ENCODE data around the gene LILRA5.
"Not testable (repeated sequence)": the region's sequence is repeated elsewhere in the genome, so short reads cannot be mapped to it uniquely, and the experiment has no call there.

Gene LILRA5

GRCh38 chr19:54312436-54313377 is at the start of gene LILRA5:
LILRA5 (minus strand) TSS chr19:54313166; CDS start chr19:54313019, 147 bp downstream.
- FAIRE-seq, result no peak

- not testable (repeated sequence) for FAIRE-seq
Measured at GRCh38 chr19:54361680-54362422, 48.9 kb upstream of the LILRA5 start.

GRCh38 chr19:54359149-54359820 is 46.3 kb upstream of the LILRA5 start:
- FAIRE-seq, result peak; percentile 47

- FAIRE-seq, result no peak
Measured at GRCh38 chr19:54357381-54357780, 44.4 kb upstream of the LILRA5 start.

- FAIRE-seq, result no peak
Measured at GRCh38 chr19:54356444-54357056, 43.6 kb upstream of the LILRA5 start.

GRCh38 chr19:54355675-54356074 is 42.7 kb upstream of the LILRA5 start:
- no peak for FAIRE-seq

- no peak for FAIRE-seq
Measured at GRCh38 chr19:54354761-54355160, 41.8 kb upstream of the LILRA5 start.

- FAIRE-seq, result no peak
Measured at GRCh38 chr19:54352546-54352945, 39.6 kb upstream of the LILRA5 start.

GRCh38 chr19:54352041-54352440 is 39.1 kb upstream of the LILRA5 start:
- no peak for FAIRE-seq

GRCh38 chr19:54351474-54351873 is 38.5 kb upstream of the LILRA5 start:
- FAIRE-seq, result no peak

- no peak for FAIRE-seq
Measured at GRCh38 chr19:54345938-54346386, 33.0 kb upstream of the LILRA5 start.

- FAIRE-seq, result no peak
Measured at GRCh38 chr19:54343868-54344267, 30.9 kb upstream of the LILRA5 start.

- FAIRE-seq, result no peak
Measured at GRCh38 chr19:54341295-54341694, 28.3 kb upstream of the LILRA5 start.

- no peak for FAIRE-seq
Measured at GRCh38 chr19:54339646-54340358, 26.8 kb upstream of the LILRA5 start.

- FAIRE-seq, result no peak
Measured at GRCh38 chr19:54338521-54338920, 25.6 kb upstream of the LILRA5 start.

GRCh38 chr19:54337858-54338230 is 24.9 kb upstream of the LILRA5 start:
- FAIRE-seq, result no peak

- no peak for FAIRE-seq
Measured at GRCh38 chr19:54336893-54337857, 24.2 kb upstream of the LILRA5 start.

GRCh38 chr19:54335979-54336892 is 23.3 kb upstream of the LILRA5 start:
- no peak for FAIRE-seq

- FAIRE-seq, result no peak
Measured at GRCh38 chr19:54335164-54335563, 22.2 kb upstream of the LILRA5 start.

Measured in G401.6 (cell line).